NCI-H82 (cell line): Measurements from ENCODE around the gene WDTC1.
A peak's percentile ranks its signal among the peaks of the same experiment; 100 is the strongest.
"Not testable (repeated sequence)": the region's sequence is repeated elsewhere in the genome, so short reads cannot be mapped to it uniquely, and the experiment has no call there.

Experiments used
- DNase-seq: peaks from one replicate; lab custom pipeline; 2025; lab: John Stamatoyannopoulos, UW

The WDTC1 gene

GRCh38 chr1:27234049-27234882, at the start of gene WDTC1:
TSS of gene WDTC1 (plus strand) at chr1:27234632. CDS start at chr1:27261055, 26,423 bp downstream.
- DNase-seq, result peak; percentile 100

DNA sequence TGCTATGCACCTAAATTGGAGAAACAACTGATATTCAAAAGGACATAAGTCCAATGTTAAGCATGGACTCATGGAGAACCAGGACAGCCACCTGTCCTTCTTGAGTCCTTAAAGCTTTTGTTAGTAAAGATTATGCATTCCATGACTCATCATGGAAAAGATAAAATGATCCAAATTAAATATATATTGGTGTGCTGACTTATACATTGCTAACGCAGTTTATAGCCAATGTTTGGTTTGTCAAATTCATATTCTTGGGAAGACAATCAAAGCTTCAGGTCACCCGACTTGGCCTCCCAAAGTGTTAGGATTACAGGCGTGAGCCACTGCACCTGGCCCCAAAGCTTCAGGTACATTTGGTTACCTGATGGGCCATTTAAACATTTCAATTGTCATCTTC, 49.8 kb upstream of the WDTC1 start:
- not testable (repeated sequence) for DNase-seq

- no peak for DNase-seq
Measured at GRCh38 chr1:27192039-27192529, 42.3 kb upstream of the WDTC1 start.

- no peak for DNase-seq
Measured at GRCh38 chr1:27193194-27193593, 41.2 kb upstream of the WDTC1 start.

DNA sequence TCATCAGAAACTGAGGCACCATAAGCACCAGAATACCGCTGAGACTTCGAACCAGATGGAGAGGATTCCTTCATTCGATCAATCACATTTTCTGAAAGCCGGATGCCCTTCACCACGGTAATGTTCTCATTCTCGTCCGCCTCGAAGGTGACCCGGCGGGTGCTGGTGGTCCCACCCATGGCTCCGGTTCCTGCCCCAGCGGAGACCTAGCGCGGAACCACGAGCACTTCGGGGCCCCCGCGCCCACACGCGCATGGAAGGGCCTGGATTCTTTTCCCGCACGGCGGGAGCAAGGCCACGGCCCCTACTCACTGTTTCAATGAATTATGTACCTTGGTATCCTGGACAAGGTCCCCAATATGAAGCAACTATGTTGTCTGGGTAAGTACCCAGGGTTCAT, 33.1 kb upstream of the WDTC1 start:
- DNase-seq, result no peak

DNA sequence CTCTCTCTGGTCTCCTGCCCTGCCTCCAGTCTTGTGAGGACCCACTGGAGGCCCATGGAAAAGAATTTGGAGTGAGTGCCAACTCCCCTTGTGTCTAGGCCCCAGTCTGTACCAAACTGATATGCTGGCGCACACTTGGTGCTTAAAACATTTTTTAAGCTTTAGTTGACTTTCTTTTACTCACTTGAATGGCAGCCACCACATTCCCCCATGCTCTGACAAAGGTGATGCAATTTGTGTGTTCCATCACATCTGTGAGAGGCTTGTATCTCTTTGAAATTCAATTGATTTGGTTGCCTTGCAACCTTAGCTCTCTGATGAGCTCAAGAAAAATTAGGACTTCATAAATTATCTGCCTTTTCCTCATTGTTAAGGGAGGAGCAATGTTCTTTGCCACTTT, 30.5 kb upstream of the WDTC1 start:
- DNase-seq, result no peak

DNA sequence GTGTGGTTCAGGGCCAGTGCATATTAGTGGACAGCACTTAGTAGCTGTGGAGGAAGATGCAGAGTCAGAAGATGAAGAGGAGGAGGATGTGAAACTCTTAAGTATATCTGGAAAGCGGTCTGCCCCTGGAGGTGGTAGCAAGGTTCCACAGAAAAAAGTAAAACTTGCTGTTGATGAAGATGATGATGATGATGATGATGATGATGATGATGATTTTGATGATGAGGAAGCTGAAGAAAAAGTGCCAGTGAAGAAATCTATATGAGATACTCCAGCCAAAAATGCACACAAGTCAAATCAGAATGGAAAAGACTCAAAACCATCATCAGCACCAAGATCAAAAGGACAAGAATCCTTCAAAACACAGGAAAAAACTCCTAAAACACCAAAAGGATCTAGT, 27.2 kb upstream of the WDTC1 start:
- not testable (repeated sequence) for DNase-seq

GRCh38 chr1:27208143-27208850, 26.1 kb upstream of the WDTC1 start:
- not testable (repeated sequence) for DNase-seq

- DNase-seq, result no peak
Measured at GRCh38 chr1:27216466-27216865, 18.0 kb upstream of the WDTC1 start.

DNA sequence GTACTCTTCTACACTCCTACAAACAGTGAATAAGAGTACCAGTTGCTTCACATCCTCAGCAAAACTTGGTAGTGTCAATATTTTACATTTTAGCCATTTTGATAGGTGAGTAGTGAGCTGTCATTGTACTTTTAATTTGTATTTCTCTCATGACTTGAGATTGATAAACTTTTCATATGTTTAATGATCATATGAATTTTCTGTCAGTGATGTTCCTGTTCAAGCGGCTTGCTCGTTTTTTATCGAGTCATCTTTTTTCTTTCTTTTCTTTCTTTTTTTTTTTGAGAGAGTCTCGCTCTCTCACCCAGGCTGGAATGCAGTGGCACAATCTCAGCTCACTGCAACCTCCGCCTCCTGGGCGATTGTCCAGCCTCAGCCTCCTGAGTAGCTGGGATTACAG, 17.0 kb upstream of the WDTC1 start:
- no peak for DNase-seq

DNA sequence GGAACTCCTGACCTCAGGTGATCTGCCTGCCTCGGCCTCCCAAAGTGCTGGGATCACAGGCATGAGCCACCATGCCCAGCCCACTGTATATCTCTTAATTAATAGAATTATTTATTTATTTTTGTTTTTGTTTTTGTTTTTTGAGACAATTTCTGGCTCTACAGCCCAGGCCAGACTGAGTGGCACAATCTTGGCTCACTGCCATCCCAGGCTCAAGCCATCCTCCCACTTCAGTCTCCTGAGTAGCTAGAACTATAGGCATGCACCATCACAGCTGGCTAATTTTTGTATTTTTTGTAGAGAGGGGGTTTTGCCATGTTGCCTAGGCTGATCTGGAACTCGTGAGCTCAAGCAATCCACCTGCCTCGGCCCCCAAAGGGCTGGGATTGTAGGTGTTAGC, 15.7 kb upstream of the WDTC1 start:
- peak; percentile 47 for DNase-seq

GRCh38 chr1:27220096-27220495, 14.3 kb upstream of the WDTC1 start:
- peak; percentile 37 for DNase-seq

- not testable (repeated sequence) for DNase-seq
Measured at GRCh38 chr1:27220702-27221497, 13.5 kb upstream of the WDTC1 start.

- no peak for DNase-seq
Measured at GRCh38 chr1:27225621-27226020, 8.8 kb upstream of the WDTC1 start.

DNA sequence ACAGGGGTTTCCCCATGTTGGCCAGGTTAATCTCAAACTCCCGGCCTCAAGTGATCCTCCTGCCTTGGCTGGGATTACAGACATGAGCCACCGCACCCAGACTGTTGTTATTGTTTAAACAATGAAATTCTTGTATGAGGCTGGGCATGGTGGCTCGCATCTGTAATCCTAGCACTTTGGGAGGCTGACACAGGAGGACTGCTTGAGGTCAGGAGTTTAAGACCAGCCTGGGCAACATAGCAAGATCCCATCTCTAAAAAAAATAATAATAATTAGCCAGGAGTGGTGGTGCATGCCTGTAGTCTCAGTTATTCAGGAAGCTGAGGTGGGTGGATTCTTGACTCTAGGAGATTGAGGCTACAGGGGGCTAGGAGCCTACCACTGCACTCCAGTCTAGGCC, 6.7 kb upstream of the WDTC1 start:
- no peak for DNase-seq

DNA sequence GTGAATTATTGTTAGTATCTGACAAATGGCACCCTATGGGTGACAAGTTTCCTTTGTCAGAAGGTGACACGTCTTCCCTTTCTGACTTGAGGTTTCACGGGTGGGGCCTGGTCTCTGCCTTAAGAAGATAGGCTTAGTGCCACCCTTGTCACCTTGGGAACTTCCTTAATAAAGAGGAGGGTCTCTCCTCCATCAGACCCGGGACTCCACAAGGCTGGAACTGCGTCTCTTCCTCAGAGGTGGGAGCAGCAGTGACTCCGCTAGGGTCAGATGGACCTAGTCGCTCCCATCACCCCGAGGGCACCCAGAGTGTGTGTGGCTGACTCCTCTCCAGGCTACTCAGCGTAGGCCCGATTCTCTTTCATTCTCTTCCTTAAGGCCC, 774 bp upstream of the WDTC1 start:
- peak; percentile 49 for DNase-seq

GRCh38 chr1:27235827-27236226, 1.4 kb downstream of the WDTC1 start:
- no peak for DNase-seq

DNA sequence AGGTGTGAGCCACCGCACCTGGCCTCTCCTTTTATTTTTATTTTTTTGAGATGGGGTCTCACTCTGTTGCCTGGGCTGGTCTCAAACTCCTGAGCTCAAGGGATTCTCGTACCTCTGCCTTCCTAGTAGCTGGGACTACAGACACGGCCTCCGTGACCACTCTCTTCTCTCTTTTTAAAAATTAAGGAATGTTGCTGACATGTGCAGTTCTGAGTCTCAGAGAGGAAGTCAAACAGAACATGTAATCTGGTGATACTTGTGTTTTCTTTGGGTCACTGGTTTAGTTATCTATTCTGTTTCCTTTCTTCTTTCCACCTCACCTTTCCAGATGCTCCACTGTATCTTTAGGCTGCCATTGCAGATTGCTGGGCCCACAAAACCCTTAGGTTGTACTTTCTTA, 2.7 kb downstream of the WDTC1 start:
- DNase-seq, result no peak

GRCh38 chr1:27238032-27238431, 3.6 kb downstream of the WDTC1 start:
- no peak for DNase-seq

GRCh38 chr1:27241677-27242076, 7.2 kb downstream of the WDTC1 start:
- no peak for DNase-seq

- DNase-seq, result peak; percentile 96
Measured at GRCh38 chr1:27243665-27244064, 9.2 kb downstream of the WDTC1 start.

- DNase-seq, result no peak
Measured at GRCh38 chr1:27246194-27246593, 11.8 kb downstream of the WDTC1 start.
